ENCODE results near the gene HDLBP.

- TF ChIP-seq EZH2phosphoT487 (IDR thresholded peaks at IDR 0.05; ENCODE audit: borderline replicate concordance, low read depth, low read length) (no peak), CTCF (conservative IDR thresholded peaks at IDR 0.05; ENCODE audit: low read length) (no peak)
Measured at GRCh38 chr2:241185961-241186360, 129.5 kb downstream of the HDLBP start.
